IMR-90 (cell line): ENCODE results near the gene TFCP2. TPM values are rescaled to one million over a fixed set of nuclear protein-coding genes. Genes with fewer than 3 reads are reported as not detected.

Experiments used
- ATAC-seq: fragments of 200-7000 bp; cut with Tn5 transposase; 2 replicates; pipeline ENCODE4 v1.9.1; 2020; ENCODE audit warnings: low read depth, mild to moderate bottlenecking, moderate library complexity
- BruUV-seq: library from RNA; stranded (reverse); fragments of 400-500 nt; replicated peaks from 2 replicates; lab custom pipeline; 2021; lab: Mats Ljungman, UMichigan
- CTCF ChIA-PET: fragments of 300-600 bp; formaldehyde crosslinking; extraction: SDS; loops from one replicate; lab custom pipeline; 2021; ENCODE audit warnings: antibody characterized with exemption; lab: Yijun Ruan, JAX
- POLR2A ChIA-PET: fragments of 300-600 bp; sonication (Branson Sonifier 250); formaldehyde crosslinking; loops from one replicate; lab custom pipeline; 2022; ENCODE audit warnings: antibody characterized with exemption; ENCODE audit not compliant: unreplicated experiment; lab: Charles Lee
- DNase-seq: peaks from one replicate; pipeline ENCODE4 v3.0.0; 2013
- H2AFZ ChIP-seq: replicated peaks from 2 replicates; pipeline ENCODE3; 2013; ENCODE audit warnings: low read length, mild to moderate bottlenecking; ENCODE audit not compliant: poor library complexity
- H2AK5ac ChIP-seq: 2 replicates; pipeline ENCODE4 v1.6.1; 2013; ENCODE audit warnings: low read depth, low read length, inconsistent platforms
- H2AK9ac ChIP-seq: replicated peaks from 2 replicates; pipeline ENCODE3; 2013; ENCODE audit warnings: mild to moderate bottlenecking, low read depth, low read length, moderate library complexity; ENCODE audit not compliant: poor library complexity
- H2BK120ac ChIP-seq: 2 replicates; pipeline ENCODE4 v1.6.1; 2013; ENCODE audit warnings: low read depth, low read length, inconsistent platforms
- H2BK15ac ChIP-seq: 3 replicates; pipeline ENCODE4 v1.6.1; 2013; ENCODE audit warnings: low read depth, low read length, inconsistent platforms
- H2BK20ac ChIP-seq: 2 replicates; pipeline ENCODE4 v1.6.1; 2013; ENCODE audit warnings: low read depth, mild to moderate bottlenecking, inconsistent platforms, low read length, moderate library complexity
- H2BK5ac ChIP-seq: 2 replicates; pipeline ENCODE4 v1.6.1; 2013; ENCODE audit warnings: mild to moderate bottlenecking, low read depth, low read length, inconsistent platforms; ENCODE audit not compliant: poor library complexity, severe bottlenecking
- H3K14ac ChIP-seq: replicated peaks from 2 replicates; pipeline ENCODE4 v1.6.1; 2013; ENCODE audit warnings: low read depth, low read length, inconsistent platforms
- H3K18ac ChIP-seq: 2 replicates; pipeline ENCODE4 v1.6.1; 2013; ENCODE audit warnings: low read depth, low read length, control low read depth
- H3K23ac ChIP-seq: 2 replicates; pipeline ENCODE4 v1.6.1; 2013; ENCODE audit warnings: low read depth, low read length, inconsistent platforms
- H3K27ac ChIP-seq: 2 replicates; pipeline ENCODE4 v1.5.1; 2013; ENCODE audit warnings: mild to moderate bottlenecking, control low read depth, low read length; ENCODE audit not compliant: insufficient read depth
- H3K27me3 ChIP-seq: 2 replicates; pipeline ENCODE4 v1.6.1; 2013; ENCODE audit warnings: low read length; ENCODE audit not compliant: control insufficient read depth, insufficient read depth
- H3K36me3 ChIP-seq: 2 replicates; pipeline ENCODE4 v1.6.1; 2013; ENCODE audit warnings: low read length, mixed read lengths; ENCODE audit not compliant: control insufficient read depth, insufficient read depth
- H3K4ac ChIP-seq: 2 replicates; pipeline ENCODE4 v1.6.1; 2013; ENCODE audit warnings: low read depth, low read length, inconsistent platforms
- H3K4me1 ChIP-seq: 2 replicates; pipeline ENCODE4 v1.6.1; 2013; ENCODE audit warnings: low read length, mixed read lengths; ENCODE audit not compliant: control insufficient read depth, insufficient read depth
- H3K4me2 ChIP-seq: 2 replicates; pipeline ENCODE4 v1.6.1; 2013; ENCODE audit warnings: low read depth, mild to moderate bottlenecking, control low read depth, low read length, moderate library complexity
- H3K4me3 ChIP-seq: 2 replicates; pipeline ENCODE4 v1.5.1; 2013; ENCODE audit warnings: low read depth, mild to moderate bottlenecking, control low read depth, low read length, moderate library complexity; ENCODE audit not compliant: insufficient read depth
- H3K56ac ChIP-seq: 2 replicates; pipeline ENCODE4 v1.6.1; 2013; ENCODE audit warnings: low read length, inconsistent platforms; ENCODE audit not compliant: insufficient read depth; ENCODE audit errors: extremely low read depth
- H3K79me1 ChIP-seq, 2 experiments: 2 replicates each; pipeline ENCODE4 v1.6.1; 2013; ENCODE audit warnings: low read length in 2 of 2, inconsistent platforms in 1 of 2, low read depth in 1 of 2
- H3K9ac ChIP-seq: 2 replicates; pipeline ENCODE4 v1.6.1; 2013; ENCODE audit warnings: low read depth, low read length, control low read depth
- H3K9me1 ChIP-seq: 2 replicates; pipeline ENCODE4 v1.6.1; 2013; ENCODE audit warnings: low read length, inconsistent platforms; ENCODE audit not compliant: insufficient read depth
- H3K9me3 ChIP-seq: 2 replicates; pipeline ENCODE4 v1.6.1; 2013; ENCODE audit warnings: low read length; ENCODE audit not compliant: control insufficient read depth, insufficient read depth
- H4K20me1 ChIP-seq: 2 replicates; pipeline ENCODE4 v1.6.1; 2013; ENCODE audit warnings: low read length, inconsistent platforms; ENCODE audit not compliant: insufficient read depth
- H4K5ac ChIP-seq: 2 replicates; pipeline ENCODE4 v1.6.1; 2013; ENCODE audit warnings: mild to moderate bottlenecking, low read depth, low read length, control low read depth
- H4K8ac ChIP-seq, 2 experiments: 2 replicates each; pipeline ENCODE4 v1.6.1; 2013; ENCODE audit warnings: low read depth in 2 of 2, low read length in 2 of 2, control low read depth in 1 of 2, inconsistent platforms in 1 of 2
- H4K91ac ChIP-seq: 2 replicates; pipeline ENCODE4 v1.6.1; 2013; ENCODE audit warnings: low read depth, low read length, inconsistent platforms; ENCODE audit not compliant: insufficient read depth
- MAZ ChIP-seq: IDR thresholded peaks from 2 replicates; pipeline ENCODE4 v1.6.1; 2012; ENCODE audit warnings: low read depth, mild to moderate bottlenecking, low read length, improper control_type of control experiment, moderate library complexity, borderline replicate concordance
- MXI1 ChIP-seq: IDR thresholded peaks from 2 replicates; pipeline ENCODE4 v1.6.1; 2012; ENCODE audit warnings: low read depth, mild to moderate bottlenecking, low read length, moderate library complexity, borderline replicate concordance
- WGBS, 2 experiments: methylation state at CpG; one replicate each; pipeline versions ENCODE4 v1.1.5 to v1.1.7; 2013; ENCODE audit warnings: missing lambda C conversion rate in 2 of 2; ENCODE audit not compliant: insufficient read length in 1 of 2; ENCODE audit errors: extremely low coverage in 2 of 2; 5-methylcytosine and 5-hydroxymethylcytosine counted together
- dilution Hi-C: fragments of 300-500 bp; cut with HindIII; formaldehyde crosslinking; loops from one replicate; pipeline ENCODE4 v1.14.3; 2018; ENCODE audit warnings: low sequenced_read_pairs; ENCODE audit not compliant: unreplicated experiment
- in situ Hi-C: fragments of 300-500 bp; cut with MboI; formaldehyde crosslinking; loops from 3 replicates; pipeline ENCODE4 v1.14.3; 2019; ENCODE audit warnings: low sequenced_read_pairs, inconsistent platforms, mixed read lengths
- intact Hi-C: fragments of 100-400 bp; cut with micrococcal nuclease; formaldehyde crosslinking; loops from 2 replicates; pipeline ENCODE4 v1.10.0; 2022
- polyA plus RNA-seq, 3 experiments: library from polyadenylated mRNA; depleted of rRNA; stranded (reverse); fragments of >200 nt; gene quantifications; 2 replicates each; pipeline ENCODE4 v1.2.3, GENCODE V29; 2012; ENCODE audit warnings: low replicate concordance in 1 of 3
- total RNA-seq: library from RNA; depleted of rRNA; stranded (reverse); fragments of >200 nt; gene quantifications from 2 replicates; pipeline ENCODE4 v1.2.3, GENCODE V29; 2012
- TF ChIP-seq, protein P1 (sequence below): conservative IDR thresholded peaks from 2 replicates; pipeline ENCODE4 v1.5.1; 2012; ENCODE audit warnings: mild to moderate bottlenecking, low read depth, low read length, improper control_type of control experiment

TFCP2 gene
- total and polyA plus RNA-seq, 2 of the 4 experiments (the other 2 are of a cell fraction) = 10.0 to 15.4 TPM

DNA sequence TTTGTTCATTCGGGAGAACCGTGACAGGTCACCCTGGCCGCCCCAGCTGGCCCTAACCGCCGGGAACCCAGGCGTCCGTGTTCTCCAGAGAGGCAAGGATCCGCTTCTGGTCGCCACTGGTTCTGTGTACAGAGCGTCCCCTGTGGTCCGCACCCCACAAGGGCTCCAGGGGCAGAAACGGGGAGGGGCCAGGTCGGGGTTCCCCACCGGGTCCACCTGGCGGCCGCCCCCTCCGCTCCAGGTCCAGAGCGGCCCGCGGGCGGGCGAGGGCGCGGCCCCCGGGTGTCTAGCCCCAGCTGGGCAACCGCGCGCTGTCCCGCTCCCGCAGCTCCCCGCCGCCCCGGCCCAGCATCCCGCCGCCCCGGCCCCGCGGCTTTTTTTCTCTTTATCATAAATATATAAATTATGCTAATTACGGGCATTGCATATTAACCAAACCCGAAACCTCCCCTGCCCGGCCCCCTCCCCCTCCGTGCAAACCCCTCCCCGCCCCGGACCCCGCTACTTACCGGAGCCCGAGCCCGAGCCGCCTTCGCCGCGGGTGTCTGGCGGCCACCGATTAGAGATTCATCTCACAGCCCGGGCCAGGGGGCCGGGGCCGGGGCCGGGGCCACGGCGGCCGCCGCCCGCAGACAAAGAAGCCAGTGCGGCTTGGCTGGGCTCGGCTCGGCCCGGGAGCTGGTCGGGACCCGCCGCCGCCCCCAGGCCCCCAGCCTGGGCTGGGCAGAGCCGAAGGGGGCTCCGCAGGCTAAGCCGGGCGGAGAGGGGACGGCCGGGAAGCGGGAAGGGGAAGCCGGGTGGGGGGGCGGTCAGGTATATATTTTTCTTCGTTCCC lies 44.4 kb upstream of the TFCP2 start:
- 2% methylated on average over 17 of the region's 81 CpGs; no CpG with 5 or more reads in 1 of the 2 experiments for WGBS, 2 experiments

More for the DNA sequence above, 44.4 kb upstream of the TFCP2 start:
- peaks cover 14 to 27% of the 10 kb centered on the region in 2 experiments; a peak in 3 of 4 replicates for H3K79me1 ChIP-seq
- peaks cover 9% of the 10 kb centered on the region for H3K9me1 ChIP-seq
- H3K4ac ChIP-seq = peak overlapping the region; percentile 46; the same call in 1 of the 2 replicates
- H3K23ac ChIP-seq = peak overlapping the region; percentile 43; the same call in 1 of the 2 replicates
- no peaks in the 10 kb centered on the region for H3K27me3 ChIP-seq
- no peak overlapping the region for H2BK20ac ChIP-seq
- peak overlapping the region; percentile 68 for H3K4me2 ChIP-seq
- no peak overlapping the region for H4K91ac ChIP-seq
- intact Hi-C loops (no loop called here), dilution Hi-C loops (no loop called here), in situ Hi-C loops (no loop called here)
- peak overlapping the region; percentile 98 for H2AFZ ChIP-seq
- H3K4me3 ChIP-seq = peak overlapping the region; percentile 77
- ChIA-PET POLR2A (interaction anchor here (0.6 to 0.7 kb wide), 3 partner anchors 21 to 386 kb away, joined by 3 to 14 read pairs (median 4); partner anchors contain the start of gene DAZAP2), CTCF (no interaction called here)
- H3K56ac ChIP-seq = 0 out of 2 replicates have a peak overlapping the region, but pooled peaks have one; percentile 21
- peaks cover 4% of the 10 kb centered on the region for H3K4me1 ChIP-seq
- no peaks in the 10 kb centered on the region for H3K9me3 ChIP-seq
- TF ChIP-seq MAZ = 0 out of 2 replicates have a peak, but pooled peaks have one; percentile 3
- TF ChIP-seq, protein P1, sequence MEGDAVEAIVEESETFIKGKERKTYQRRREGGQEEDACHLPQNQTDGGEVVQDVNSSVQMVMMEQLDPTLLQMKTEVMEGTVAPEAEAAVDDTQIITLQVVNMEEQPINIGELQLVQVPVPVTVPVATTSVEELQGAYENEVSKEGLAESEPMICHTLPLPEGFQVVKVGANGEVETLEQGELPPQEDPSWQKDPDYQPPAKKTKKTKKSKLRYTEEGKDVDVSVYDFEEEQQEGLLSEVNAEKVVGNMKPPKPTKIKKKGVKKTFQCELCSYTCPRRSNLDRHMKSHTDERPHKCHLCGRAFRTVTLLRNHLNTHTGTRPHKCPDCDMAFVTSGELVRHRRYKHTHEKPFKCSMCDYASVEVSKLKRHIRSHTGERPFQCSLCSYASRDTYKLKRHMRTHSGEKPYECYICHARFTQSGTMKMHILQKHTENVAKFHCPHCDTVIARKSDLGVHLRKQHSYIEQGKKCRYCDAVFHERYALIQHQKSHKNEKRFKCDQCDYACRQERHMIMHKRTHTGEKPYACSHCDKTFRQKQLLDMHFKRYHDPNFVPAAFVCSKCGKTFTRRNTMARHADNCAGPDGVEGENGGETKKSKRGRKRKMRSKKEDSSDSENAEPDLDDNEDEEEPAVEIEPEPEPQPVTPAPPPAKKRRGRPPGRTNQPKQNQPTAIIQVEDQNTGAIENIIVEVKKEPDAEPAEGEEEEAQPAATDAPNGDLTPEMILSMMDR = peak; percentile 18; the same call in 1 of the 2 replicates
- no peak for TF ChIP-seq MXI1
- peak; percentile 67 for ATAC-seq
- no peak overlapping the region for H2BK15ac ChIP-seq
- no peaks in the 10 kb centered on the region for H4K20me1 ChIP-seq
- H2AK5ac ChIP-seq = 0 out of 2 replicates have a peak overlapping the region, but pooled peaks have one; percentile 16
- peak overlapping the region; percentile 60; the same call in 1 of the 2 replicates for H2BK120ac ChIP-seq
- H3K36me3 ChIP-seq = 0 out of 2 replicates have a peak, but pooled peaks cover 1% of the 10 kb centered on the region
- peak overlapping the region; percentile 1; the same call in 1 of the 2 replicates for H3K18ac ChIP-seq
- H4K8ac ChIP-seq = peak overlapping the region; percentile 41 to 81; a peak in 3 of 4 replicates
- H2BK5ac ChIP-seq = peak overlapping the region; percentile 71
- H4K5ac ChIP-seq = no peak overlapping the region
- no peak for DNase-seq
- H2AK9ac ChIP-seq = peak overlapping the region; percentile 93
- BruUV-seq = no TSS peak
- H3K9ac ChIP-seq = peak overlapping the region; percentile 85
- peak overlapping the region; percentile 83 for H3K27ac ChIP-seq
- peak overlapping the region; percentile 75 for H3K14ac ChIP-seq
